Prostate gland (tissue), 2 donors: ENCODE measurements around the gene TMPRSS11D. TPM values are rescaled to one million over a fixed set of nuclear protein-coding genes. Genes with fewer than 3 reads are reported as not detected.

Experiments
- DNase-seq: peaks from one replicate; pipeline ENCODE4 v3.0.0-alpha.2; 2019; ENCODE audit warnings: low spot score
- H3K27ac ChIP-seq, 2 donors: fragments of 200-600 bp; sonication (generic); 2 replicates each; pipeline ENCODE4 v1.5.1; 2017 to 2019
- H3K27me3 ChIP-seq: fragments of 200-600 bp; sonication (generic); replicated peaks from 2 replicates; pipeline ENCODE4 v1.5.1; 2019; ENCODE audit not compliant: insufficient read depth
- H3K36me3 ChIP-seq, 2 donors: fragments of 200-600 bp; sonication (generic); 1 replicate in 1 of 2; 2 replicates in 1 of 2; pipeline versions ENCODE4 v1.5.1 to v1.8.1; 2017 to 2019
- H3K4me1 ChIP-seq: fragments of 200-600 bp; sonication (generic); replicated peaks from 2 replicates; pipeline ENCODE4 v1.5.1; 2019
- H3K4me3 ChIP-seq, 2 donors: fragments of 200-600 bp; sonication (generic); 2 replicates each; pipeline ENCODE4 v1.5.1; 2017 to 2019
- H3K9me3 ChIP-seq: fragments of 200-600 bp; sonication (generic); 2 replicates; pipeline ENCODE4 v1.5.1; 2017
- CTCF ChIP-seq, 4 experiments: fragments of 200-600 bp in 2 of 4; fragments of 450-650 bp in 2 of 4; sonication (generic) in 2 of 4; IDR thresholded peaks; 1 replicate in 3 of 4; 2 replicates in 1 of 4; pipeline ENCODE4 v1.5.1; 2016 to 2019; ENCODE audit warnings: antibody characterized with exemption in 4 of 4, mild to moderate bottlenecking in 2 of 4, moderate library complexity in 2 of 4
- POLR2A ChIP-seq: fragments of 450-650 bp; IDR thresholded peaks from one replicate; pipeline ENCODE4 v1.6.1; 2016; ENCODE audit warnings: antibody characterized with exemption, mild to moderate bottlenecking
- POLR2AphosphoS5 ChIP-seq: sonication (generic); formaldehyde crosslinking; IDR thresholded peaks from one replicate; pipeline ENCODE4 v1.6.1; 2017; ENCODE audit warnings: antibody characterized with exemption
- WGBS: methylation state at CpG from one replicate; pipeline ENCODE4 v1.1.5; 2018; 5-methylcytosine and 5-hydroxymethylcytosine counted together
- intact Hi-C: fragments of 100-400 bp; cut with DNase I; formaldehyde crosslinking; loops from one replicate; pipeline ENCODE4 v1.14.2; 2022
- total RNA-seq, 2 donors: library from RNA; depleted of rRNA; stranded (reverse); fragments of >200 nt; gene quantifications; one replicate each; pipeline ENCODE4 v1.1.0, GENCODE V29; 2016

The TMPRSS11D gene
- total RNA-seq = not detected

GRCh38 chr4:67883902-67884301 lies at the start of gene TMPRSS11D:
TSS of gene TMPRSS11D (minus strand) at chr4:67884002. CDS start at chr4:67883933, 69 bp downstream.
- no peaks in the 10 kb centered on the region for H3K4me1 ChIP-seq
- DNase-seq = no peak
- 92% methylated on average over 1 of the region's 1 CpG for WGBS
- H3K4me3 ChIP-seq = no peak within 1 kb of the TSS
- no peak for TF ChIP-seq POLR2A
- TF ChIP-seq CTCF (IDR thresholded peaks at IDR 0.05) = no peak
- intact Hi-C loops = no loop called here
- H3K9me3 ChIP-seq = no peaks in the 10 kb centered on the region
- H3K27me3 ChIP-seq = no peaks in the 10 kb centered on the region
- no peaks in the 10 kb centered on the region for H3K36me3 ChIP-seq
- H3K27ac ChIP-seq = no peak within 1 kb of the TSS

GRCh38 chr4:67933038-67933437 lies 49.2 kb upstream of the TMPRSS11D start:
- TF ChIP-seq CTCF (IDR thresholded peaks at IDR 0.05) (no peak), POLR2AphosphoS5 (no peak), POLR2A (no peak)
- H3K36me3 ChIP-seq = no peaks in the 10 kb centered on the region
- H3K9me3 ChIP-seq = no peaks in the 10 kb centered on the region
- H3K27me3 ChIP-seq = no peaks in the 10 kb centered on the region
- no peak overlapping the region for H3K4me3 ChIP-seq
- no peaks in the 10 kb centered on the region for H3K4me1 ChIP-seq
- intact Hi-C loops = no loop called here
- no peak overlapping the region for H3K27ac ChIP-seq
- 72% methylated on average over 5 of the region's 5 CpGs for WGBS
- no peak for DNase-seq

GRCh38 chr4:67931256-67931655 lies 47.5 kb upstream of the TMPRSS11D start:
- TF ChIP-seq POLR2A (no peak), POLR2AphosphoS5 (no peak), CTCF (IDR thresholded peaks at IDR 0.05) (no peak)
- H3K4me1 ChIP-seq = no peaks in the 10 kb centered on the region
- H3K4me3 ChIP-seq = no peak overlapping the region
- 57% methylated on average over 3 of the region's 3 CpGs for WGBS
- DNase-seq = no peak
- no peaks in the 10 kb centered on the region for H3K9me3 ChIP-seq
- intact Hi-C loops = no loop called here
- no peaks in the 10 kb centered on the region for H3K36me3 ChIP-seq
- no peaks in the 10 kb centered on the region for H3K27me3 ChIP-seq
- H3K27ac ChIP-seq = no peak overlapping the region

GRCh38 chr4:67929426-67929825 lies 45.6 kb upstream of the TMPRSS11D start:
- H3K9me3 ChIP-seq = no peaks in the 10 kb centered on the region
- no peak overlapping the region for H3K27ac ChIP-seq
- WGBS = 68% methylated on average over 3 of the region's 3 CpGs
- no peak overlapping the region for H3K4me3 ChIP-seq
- H3K27me3 ChIP-seq = no peaks in the 10 kb centered on the region
- DNase-seq = no peak
- TF ChIP-seq CTCF (IDR thresholded peaks at IDR 0.05) = no peak
- no peak for TF ChIP-seq POLR2A
- TF ChIP-seq POLR2AphosphoS5 = no peak
- H3K36me3 ChIP-seq = no peaks in the 10 kb centered on the region
- no peaks in the 10 kb centered on the region for H3K4me1 ChIP-seq
- intact Hi-C loops = no loop called here

- no peak for DNase-seq
- H3K36me3 ChIP-seq = no peaks in the 10 kb centered on the region
- no peaks in the 10 kb centered on the region for H3K9me3 ChIP-seq
- H3K4me1 ChIP-seq = no peaks in the 10 kb centered on the region
- WGBS = 17% methylated on average over 3 of the region's 3 CpGs
- no peaks in the 10 kb centered on the region for H3K27me3 ChIP-seq
- H3K27ac ChIP-seq = no peak overlapping the region
- TF ChIP-seq POLR2A = no peak
- no peak for TF ChIP-seq POLR2AphosphoS5
- no peak for TF ChIP-seq CTCF (IDR thresholded peaks at IDR 0.05)
- intact Hi-C loops = no loop called here
- no peak overlapping the region for H3K4me3 ChIP-seq
Measured at GRCh38 chr4:67928546-67928945, 44.7 kb upstream of the TMPRSS11D start.
